SK-N-SH (cell line): ENCODE results near the gene DERL3.

ENCODE experiments used
- CHD2 ChIP-seq: fragments of 150-350 bp; IDR thresholded peaks from 2 replicates; pipeline ENCODE4 v1.6.1; 2018; ENCODE audit warnings: low read length; ENCODE audit not compliant: partially characterized antibody
- EP300 ChIP-seq, 2 experiments: IDR thresholded peaks; 2 replicates each; pipeline versions ENCODE4 v1.4.0 to v1.6.1; 2012; ENCODE audit warnings: borderline replicate concordance in 1 of 2, low read depth in 1 of 2, low read length in 1 of 2
- EZH2phosphoT487 ChIP-seq: fragments of 200-600 bp; sonication (generic); IDR thresholded peaks from 2 replicates; pipeline ENCODE4 v1.6.1; 2017; ENCODE audit warnings: low read depth, mixed run types, mild to moderate bottlenecking, antibody characterized with exemption, moderate library complexity, borderline replicate concordance
- SIN3A ChIP-seq: IDR thresholded peaks from 2 replicates; pipeline ENCODE4 v1.6.1; 2012; ENCODE audit warnings: low read depth, mild to moderate bottlenecking, low read length, moderate library complexity, borderline replicate concordance
- YY1 ChIP-seq: IDR thresholded peaks from 2 replicates; pipeline ENCODE4 v1.4.0; 2012; ENCODE audit warnings: low read depth, mild to moderate bottlenecking
- TF ChIP-seq, protein P1 (sequence below): fragments of 200-600 bp; sonication (generic); IDR thresholded peaks from 2 replicates; pipeline ENCODE4 v1.6.1; 2017; ENCODE audit warnings: antibody characterized with exemption, mild to moderate bottlenecking, moderate library complexity
- TF ChIP-seq, protein P2 (sequence below): IDR thresholded peaks from 2 replicates; pipeline ENCODE4 v1.6.1; 2012; ENCODE audit warnings: mild to moderate bottlenecking, low read depth, low read length, moderate library complexity

DNA sequence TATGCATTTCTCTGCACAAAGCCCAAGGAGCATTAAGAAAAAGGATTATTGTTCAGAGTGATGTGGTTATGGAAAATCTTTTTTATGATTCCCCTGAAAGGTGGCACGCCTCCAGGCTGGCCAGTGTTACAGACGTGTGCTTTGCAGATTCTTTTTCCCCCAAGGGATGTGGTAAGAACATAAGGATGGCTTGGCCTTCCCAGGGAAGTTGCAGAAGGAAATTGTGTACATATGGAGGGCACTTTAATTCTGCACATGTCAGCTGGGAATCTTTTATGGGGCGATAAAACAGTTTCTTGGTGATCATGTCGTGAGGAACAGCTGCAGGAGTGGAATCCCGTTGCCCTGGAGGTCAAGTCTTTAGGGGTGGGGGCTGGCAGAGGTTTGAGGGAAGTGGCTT is 42.3 kb downstream of the DERL3 start:
- TF ChIP-seq EZH2phosphoT487 (no peak), EP300 (IDR thresholded peaks at IDR 0.05; ENCODE audit: borderline replicate concordance in 1 of 2, low read depth in 1 of 2, low read length in 1 of 2) (no peak), YY1 (no peak), SIN3A (no peak), CHD2 (no peak)
- TF ChIP-seq, protein P1, sequence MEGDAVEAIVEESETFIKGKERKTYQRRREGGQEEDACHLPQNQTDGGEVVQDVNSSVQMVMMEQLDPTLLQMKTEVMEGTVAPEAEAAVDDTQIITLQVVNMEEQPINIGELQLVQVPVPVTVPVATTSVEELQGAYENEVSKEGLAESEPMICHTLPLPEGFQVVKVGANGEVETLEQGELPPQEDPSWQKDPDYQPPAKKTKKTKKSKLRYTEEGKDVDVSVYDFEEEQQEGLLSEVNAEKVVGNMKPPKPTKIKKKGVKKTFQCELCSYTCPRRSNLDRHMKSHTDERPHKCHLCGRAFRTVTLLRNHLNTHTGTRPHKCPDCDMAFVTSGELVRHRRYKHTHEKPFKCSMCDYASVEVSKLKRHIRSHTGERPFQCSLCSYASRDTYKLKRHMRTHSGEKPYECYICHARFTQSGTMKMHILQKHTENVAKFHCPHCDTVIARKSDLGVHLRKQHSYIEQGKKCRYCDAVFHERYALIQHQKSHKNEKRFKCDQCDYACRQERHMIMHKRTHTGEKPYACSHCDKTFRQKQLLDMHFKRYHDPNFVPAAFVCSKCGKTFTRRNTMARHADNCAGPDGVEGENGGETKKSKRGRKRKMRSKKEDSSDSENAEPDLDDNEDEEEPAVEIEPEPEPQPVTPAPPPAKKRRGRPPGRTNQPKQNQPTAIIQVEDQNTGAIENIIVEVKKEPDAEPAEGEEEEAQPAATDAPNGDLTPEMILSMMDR, result no peak
- TF ChIP-seq, protein P2, sequence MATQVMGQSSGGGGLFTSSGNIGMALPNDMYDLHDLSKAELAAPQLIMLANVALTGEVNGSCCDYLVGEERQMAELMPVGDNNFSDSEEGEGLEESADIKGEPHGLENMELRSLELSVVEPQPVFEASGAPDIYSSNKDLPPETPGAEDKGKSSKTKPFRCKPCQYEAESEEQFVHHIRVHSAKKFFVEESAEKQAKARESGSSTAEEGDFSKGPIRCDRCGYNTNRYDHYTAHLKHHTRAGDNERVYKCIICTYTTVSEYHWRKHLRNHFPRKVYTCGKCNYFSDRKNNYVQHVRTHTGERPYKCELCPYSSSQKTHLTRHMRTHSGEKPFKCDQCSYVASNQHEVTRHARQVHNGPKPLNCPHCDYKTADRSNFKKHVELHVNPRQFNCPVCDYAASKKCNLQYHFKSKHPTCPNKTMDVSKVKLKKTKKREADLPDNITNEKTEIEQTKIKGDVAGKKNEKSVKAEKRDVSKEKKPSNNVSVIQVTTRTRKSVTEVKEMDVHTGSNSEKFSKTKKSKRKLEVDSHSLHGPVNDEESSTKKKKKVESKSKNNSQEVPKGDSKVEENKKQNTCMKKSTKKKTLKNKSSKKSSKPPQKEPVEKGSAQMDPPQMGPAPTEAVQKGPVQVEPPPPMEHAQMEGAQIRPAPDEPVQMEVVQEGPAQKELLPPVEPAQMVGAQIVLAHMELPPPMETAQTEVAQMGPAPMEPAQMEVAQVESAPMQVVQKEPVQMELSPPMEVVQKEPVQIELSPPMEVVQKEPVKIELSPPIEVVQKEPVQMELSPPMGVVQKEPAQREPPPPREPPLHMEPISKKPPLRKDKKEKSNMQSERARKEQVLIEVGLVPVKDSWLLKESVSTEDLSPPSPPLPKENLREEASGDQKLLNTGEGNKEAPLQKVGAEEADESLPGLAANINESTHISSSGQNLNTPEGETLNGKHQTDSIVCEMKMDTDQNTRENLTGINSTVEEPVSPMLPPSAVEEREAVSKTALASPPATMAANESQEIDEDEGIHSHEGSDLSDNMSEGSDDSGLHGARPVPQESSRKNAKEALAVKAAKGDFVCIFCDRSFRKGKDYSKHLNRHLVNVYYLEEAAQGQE, result no peak
